Peyer's patch (tissue), 4 donors: ENCODE results near the gene ZNF667.

Experiments used
- POLR2A ChIP-seq, 2 donors: fragments of 450-650 bp; IDR thresholded peaks; one replicate each; pipeline ENCODE4 v1.5.1; 2017; ENCODE audit warnings: antibody characterized with exemption in 2 of 2, mild to moderate bottlenecking in 2 of 2, moderate library complexity in 2 of 2
- TF ChIP-seq, protein P1 (sequence below), 6 experiments: fragments of 450-650 bp in 4 of 6; fragments of 200-600 bp in 2 of 6; sonication (generic) in 1 of 6; IDR thresholded peaks; one replicate each; pipeline ENCODE4 v1.5.1; 2017 to 2019; ENCODE audit warnings: antibody characterized with exemption in 6 of 6, mild to moderate bottlenecking in 3 of 6, moderate library complexity in 1 of 6

DNA sequence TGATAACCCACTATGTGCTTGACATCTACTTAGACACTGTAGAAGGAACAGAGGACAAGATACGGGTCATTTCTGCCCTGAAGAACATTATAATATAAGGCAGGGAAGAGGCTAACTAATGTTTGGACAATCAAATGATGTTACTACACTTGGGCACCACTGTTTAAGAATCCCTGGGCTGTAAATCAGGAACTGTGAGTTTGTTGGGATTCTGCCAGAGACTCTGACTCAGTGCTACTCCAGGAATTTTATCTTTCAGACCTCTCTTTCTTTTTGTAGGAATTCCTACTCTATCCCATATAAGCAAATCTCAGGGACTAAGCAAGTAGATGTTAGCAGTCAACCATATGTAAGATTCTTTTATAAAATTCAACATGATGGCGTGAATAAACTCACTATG is 27.4 kb upstream of the ZNF667 start:
- TF ChIP-seq, protein P1, sequence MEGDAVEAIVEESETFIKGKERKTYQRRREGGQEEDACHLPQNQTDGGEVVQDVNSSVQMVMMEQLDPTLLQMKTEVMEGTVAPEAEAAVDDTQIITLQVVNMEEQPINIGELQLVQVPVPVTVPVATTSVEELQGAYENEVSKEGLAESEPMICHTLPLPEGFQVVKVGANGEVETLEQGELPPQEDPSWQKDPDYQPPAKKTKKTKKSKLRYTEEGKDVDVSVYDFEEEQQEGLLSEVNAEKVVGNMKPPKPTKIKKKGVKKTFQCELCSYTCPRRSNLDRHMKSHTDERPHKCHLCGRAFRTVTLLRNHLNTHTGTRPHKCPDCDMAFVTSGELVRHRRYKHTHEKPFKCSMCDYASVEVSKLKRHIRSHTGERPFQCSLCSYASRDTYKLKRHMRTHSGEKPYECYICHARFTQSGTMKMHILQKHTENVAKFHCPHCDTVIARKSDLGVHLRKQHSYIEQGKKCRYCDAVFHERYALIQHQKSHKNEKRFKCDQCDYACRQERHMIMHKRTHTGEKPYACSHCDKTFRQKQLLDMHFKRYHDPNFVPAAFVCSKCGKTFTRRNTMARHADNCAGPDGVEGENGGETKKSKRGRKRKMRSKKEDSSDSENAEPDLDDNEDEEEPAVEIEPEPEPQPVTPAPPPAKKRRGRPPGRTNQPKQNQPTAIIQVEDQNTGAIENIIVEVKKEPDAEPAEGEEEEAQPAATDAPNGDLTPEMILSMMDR (IDR thresholded peaks at IDR 0.05) = no peak
- no peak for TF ChIP-seq POLR2A (IDR thresholded peaks at IDR 0.05)
